GM12878 (cell line): ENCODE results near the gene SMIM13. TPM values are rescaled to one million over a fixed set of nuclear protein-coding genes. Genes with fewer than 3 reads are reported as not detected.

Experiments
- ATAC-seq: fragments of 200-7000 bp; cut with Tn5 transposase; 3 replicates; pipeline ENCODE4 v1.9.1; 2020; ENCODE audit warnings: mild to moderate bottlenecking, moderate library complexity
- BruUV-seq: library from RNA; stranded (reverse); fragments of 400-500 nt; replicated peaks from 2 replicates; lab custom pipeline; 2021; lab: Mats Ljungman, UMichigan
- CTCF ChIA-PET: fragments of 300-600 bp; sonication (Branson Sonifier 250); formaldehyde crosslinking; extraction: SDS; loops from one replicate; lab custom pipeline; 2021; ENCODE audit warnings: inconsistent platforms; lab: Yijun Ruan, JAX
- POLR2A ChIA-PET: fragments of 350-600 bp; formaldehyde crosslinking; extraction: SDS; loops from one replicate; lab custom pipeline; 2021; ENCODE audit warnings: inconsistent platforms; lab: Charles Lee
- RAD21 ChIA-PET: fragments of 300-600 bp; sonication (Branson Sonifier 250); formaldehyde crosslinking; loops from one replicate; lab custom pipeline; 2023; ENCODE audit warnings: antibody characterized with exemption; ENCODE audit not compliant: unreplicated experiment; lab: Charles Lee
- SMC1A ChIA-PET: fragments of 300-600 bp; sonication (Branson Sonifier 250); formaldehyde crosslinking; loops from one replicate; lab custom pipeline; 2023; ENCODE audit not compliant: unreplicated experiment, uncharacterized antibody; lab: Charles Lee
- DNase-seq: peaks from one replicate; pipeline ENCODE4 v3.0.0-alpha.2; 2011; ENCODE audit warnings: low read depth, low spot score
- FAIRE-seq: peaks from 3 replicates; lab custom pipeline; 2011; peaks lifted over from hg19 to GRCh38; lab: Jason Lieb, UNC
- H2AFZ ChIP-seq: 2 replicates; pipeline ENCODE4 v1.6.0; 2011; ENCODE audit warnings: low read depth, low read length, control low read depth; ENCODE audit not compliant: control insufficient read depth
- H3K27ac ChIP-seq: 2 replicates; pipeline ENCODE4 v1.5.1; 2011; ENCODE audit warnings: control low read depth; ENCODE audit not compliant: control insufficient read depth, insufficient read depth
- H3K27me3 ChIP-seq, 2 experiments: replicated peaks in 1 of 2; 2 replicates each; pipeline versions ENCODE4 v1.6.0 to v1.6.1; 2011; ENCODE audit warnings: low read length in 1 of 2; ENCODE audit not compliant: control insufficient read depth in 2 of 2, insufficient read depth in 2 of 2
- H3K36me3 ChIP-seq, 2 experiments: 2 replicates each; pipeline ENCODE4 v1.5.1; 2011; ENCODE audit warnings: low read length in 1 of 2; ENCODE audit not compliant: control insufficient read depth in 2 of 2, insufficient read depth in 2 of 2
- H3K4me1 ChIP-seq: 2 replicates; pipeline ENCODE4 v1.6.1; 2011; ENCODE audit warnings: mild to moderate bottlenecking, low read length, moderate library complexity, mixed read lengths; ENCODE audit not compliant: control insufficient read depth, insufficient read depth
- H3K4me2 ChIP-seq: 2 replicates; pipeline ENCODE4 v1.6.0; 2011; ENCODE audit warnings: control low read depth; ENCODE audit not compliant: control insufficient read depth, insufficient read depth
- H3K4me3 ChIP-seq: fragments of 200-600 bp; sonication (generic); 2 replicates; pipeline ENCODE4 v1.5.1; 2016
- H3K79me2 ChIP-seq: 2 replicates; pipeline ENCODE4 v1.6.0; 2011; ENCODE audit warnings: low read length; ENCODE audit not compliant: control insufficient read depth, insufficient read depth
- H3K9ac ChIP-seq: 2 replicates; pipeline ENCODE4 v1.8.0; 2011; ENCODE audit warnings: low read length, control low read depth, mixed read lengths; ENCODE audit not compliant: control insufficient read depth, insufficient read depth
- H3K9me3 ChIP-seq: replicated peaks from 3 replicates; pipeline ENCODE4 v1.5.1; 2011; ENCODE audit warnings: mild to moderate bottlenecking, low read length; ENCODE audit not compliant: control insufficient read depth, insufficient read depth
- H4K20me1 ChIP-seq: 2 replicates; pipeline ENCODE4 v1.6.0; 2011; ENCODE audit not compliant: control insufficient read depth, insufficient read depth
- CBFB ChIP-seq: IDR thresholded peaks from 2 replicates; pipeline ENCODE4 v1.6.1; 2016; ENCODE audit warnings: antibody characterized with exemption, low read depth
- CREB1 ChIP-seq: IDR thresholded peaks from 2 replicates; pipeline ENCODE4 v1.6.1; 2012; ENCODE audit warnings: low read depth, mild to moderate bottlenecking, inconsistent platforms
- DPF2 ChIP-seq: fragments of 450-650 bp; IDR thresholded peaks from 2 replicates; pipeline ENCODE4 v1.6.1; 2017; ENCODE audit warnings: mild to moderate bottlenecking
- E4F1 ChIP-seq: fragments of 450-650 bp; IDR thresholded peaks from 2 replicates; pipeline ENCODE4 v1.6.1; 2018; ENCODE audit warnings: borderline replicate concordance, mild to moderate bottlenecking; ENCODE audit not compliant: partially characterized antibody
- IKZF2 ChIP-seq, 2 experiments: fragments of 450-650 bp; IDR thresholded peaks; 2 replicates each; pipeline ENCODE4 v1.6.1; 2017; ENCODE audit warnings: mild to moderate bottlenecking in 2 of 2, moderate library complexity in 2 of 2
- JUNB ChIP-seq: IDR thresholded peaks from 2 replicates; pipeline ENCODE4 v1.6.1; 2016; ENCODE audit warnings: antibody characterized with exemption, mild to moderate bottlenecking
- JUND ChIP-seq: IDR thresholded peaks from 2 replicates; pipeline ENCODE4 v1.6.1; 2012; ENCODE audit warnings: low read depth, mild to moderate bottlenecking, low read length, improper control_type of control experiment, moderate library complexity
- KLF5 ChIP-seq: fragments of 450-650 bp; IDR thresholded peaks from 2 replicates; pipeline ENCODE4 v1.6.1; 2014; ENCODE audit warnings: mild to moderate bottlenecking; ENCODE audit not compliant: partially characterized antibody
- POLR2A ChIP-seq: IDR thresholded peaks from 2 replicates; pipeline ENCODE4 v1.6.1; 2011; ENCODE audit warnings: low read depth, mild to moderate bottlenecking, low read length
- RUNX3 ChIP-seq: IDR thresholded peaks from 2 replicates; pipeline ENCODE4 v1.6.1; 2012; ENCODE audit warnings: low read length, inconsistent platforms
- STAT3 ChIP-seq: IDR thresholded peaks from 2 replicates; pipeline ENCODE4 v1.6.1; 2011; ENCODE audit warnings: low read depth, low read length, improper control_type of control experiment
- YY1 ChIP-seq: IDR thresholded peaks from 2 replicates; pipeline ENCODE4 v1.6.1; 2011; ENCODE audit warnings: low read depth, mild to moderate bottlenecking, low read length
- ZNF384 ChIP-seq: IDR thresholded peaks from 2 replicates; pipeline ENCODE4 v1.6.1; 2012; ENCODE audit warnings: low read depth, mild to moderate bottlenecking, low read length, improper control_type of control experiment, borderline replicate concordance
- ZSCAN29 ChIP-seq: fragments of 450-650 bp; IDR thresholded peaks from 2 replicates; pipeline ENCODE4 v1.6.1; 2017; ENCODE audit warnings: mild to moderate bottlenecking, moderate library complexity
- WGBS: methylation state at CpG from one replicate; pipeline ENCODE4 v1.1.6; 2016; ENCODE audit warnings: low lambda C conversion rate; ENCODE audit not compliant: insufficient replicate concordance, insufficient coverage; ENCODE audit errors: missing lambda C conversion rate; 5-methylcytosine and 5-hydroxymethylcytosine counted together
- in situ Hi-C: fragments of 300-500 bp; cut with MboI; formaldehyde crosslinking; loops from 9 replicates; pipeline ENCODE4 v1.14.3; 2018; ENCODE audit warnings: mixed read lengths
- intact Hi-C: fragments of 100-400 bp; cut with micrococcal nuclease; formaldehyde crosslinking; loops from one replicate; pipeline ENCODE4 v1.14.2; 2022; ENCODE audit not compliant: unreplicated experiment
- polyA plus RNA-seq, 11 experiments: library from polyadenylated mRNA; depleted of rRNA in 4 of 11; unstranded in 6 of 11; stranded (reverse) in 5 of 11; fragments of >200 nt; fragmentation: Nextera tagmentation in 4 of 11; fragmentation: Illumina TruSeq in 1 of 11; extraction: Ambion mirVana in 4 of 11; extraction: Trizol in 1 of 11; gene quantifications; 1 replicate in 1 of 11; 2 replicates in 10 of 11; pipeline versions ENCODE4 v1.2.1 to v1.2.3, GENCODE V29; 2011 to 2016; ENCODE audit warnings: inconsistent platforms in 2 of 11, missing spikeins in 2 of 11, low read depth in 1 of 11
- total RNA-seq, 4 experiments: library from RNA; depleted of rRNA in 3 of 4; stranded (reverse); fragments of >200 nt in 3 of 4; fragmentation: Illumina TruSeq in 1 of 4; extraction: Trizol in 1 of 4; gene quantifications; 2 replicates each; pipeline versions ENCODE4 v1.2.1 to v1.2.3, GENCODE V29; 2013 to 2021
- TF ChIP-seq, protein P1 (sequence below): IDR thresholded peaks from 2 replicates; pipeline ENCODE4 v1.6.1; 2011; ENCODE audit warnings: mild to moderate bottlenecking, low read depth, low read length, moderate library complexity; ENCODE audit not compliant: insufficient replicate concordance

The SMIM13 gene
- total and polyA plus RNA-seq, 10 of the 15 experiments (the other 5 are each of a cell fraction or from before 2014, with no cell fraction given): 2.0 to 8.5 (median 4.7) TPM

DNA sequence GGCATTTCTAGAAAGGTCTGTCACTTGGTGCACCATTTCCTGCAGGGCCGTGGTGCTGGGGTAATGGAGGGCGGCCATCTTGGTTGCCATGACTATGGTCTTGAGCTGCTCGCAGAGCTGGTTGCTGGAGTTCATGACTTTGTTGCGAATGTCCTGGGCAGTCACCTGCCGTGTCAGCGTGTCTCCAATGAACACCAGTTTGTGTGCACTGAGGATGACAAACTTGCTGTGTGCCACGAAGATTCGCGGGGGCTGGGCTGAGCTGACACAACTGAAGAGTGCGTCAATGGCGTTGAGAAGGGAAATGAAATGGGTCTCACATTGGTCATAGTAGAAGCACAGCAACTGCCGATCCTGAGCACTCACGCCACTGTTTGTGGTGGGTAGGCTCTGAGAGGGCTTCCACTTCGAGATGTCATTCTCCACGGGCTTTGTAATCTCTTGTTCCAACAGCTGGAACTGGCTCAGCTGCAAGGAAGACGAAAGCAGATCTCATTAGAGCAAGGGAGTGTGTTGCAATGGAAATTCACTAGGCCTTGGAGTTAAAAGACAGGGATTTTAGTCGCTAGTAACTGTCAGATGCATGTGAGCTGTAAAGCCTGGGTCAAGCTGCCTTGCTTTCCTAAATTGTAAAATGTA, 91.7 kb downstream of the SMIM13 start:
- no peak overlapping the region for H3K9ac ChIP-seq
- no peak overlapping the region for H3K27ac ChIP-seq
- no peak for DNase-seq
- no peaks in the 10 kb centered on the region for H3K4me1 ChIP-seq
- ChIA-PET RAD21 (no interaction called here), SMC1A (interaction anchor here (0.9 to 1.6 kb wide), 5 partner anchors 9 to 92 kb away, joined by 3 to 4 read pairs (median 4); no protein-coding TSS in a partner anchor), CTCF (interaction anchor here (1.1 to 1.5 kb wide), 2 partner anchors 41 to 136 kb away, joined by 3 read pairs; no protein-coding TSS in a partner anchor), POLR2A (no interaction called here)
- no peaks in the 10 kb centered on the region; the same call in 1 of the 2 replicates for H3K79me2 ChIP-seq
- FAIRE-seq: no peak
- BruUV-seq: no TSS peak
- intact Hi-C loops: no loop called here
- H3K4me2 ChIP-seq: no peak overlapping the region
- H3K9me3 ChIP-seq: no peaks in the 10 kb centered on the region
- no peaks in the 10 kb centered on the region for H4K20me1 ChIP-seq
- in situ Hi-C loops: no loop called here
- WGBS: 96% methylated on average over 16 of the region's 17 CpGs
- no peak for TF ChIP-seq POLR2A
- TF ChIP-seq CREB1: no peak
- TF ChIP-seq JUNB: no peak
- peak; percentile 72 for TF ChIP-seq YY1
- H2AFZ ChIP-seq: no peak overlapping the region
- H3K27me3 ChIP-seq: no peaks in the 10 kb centered on the region
- no peak for ATAC-seq
- no peak overlapping the region for H3K4me3 ChIP-seq
- H3K36me3 ChIP-seq: peaks cover 9 to 40% of the 10 kb centered on the region in 2 experiments

DNA sequence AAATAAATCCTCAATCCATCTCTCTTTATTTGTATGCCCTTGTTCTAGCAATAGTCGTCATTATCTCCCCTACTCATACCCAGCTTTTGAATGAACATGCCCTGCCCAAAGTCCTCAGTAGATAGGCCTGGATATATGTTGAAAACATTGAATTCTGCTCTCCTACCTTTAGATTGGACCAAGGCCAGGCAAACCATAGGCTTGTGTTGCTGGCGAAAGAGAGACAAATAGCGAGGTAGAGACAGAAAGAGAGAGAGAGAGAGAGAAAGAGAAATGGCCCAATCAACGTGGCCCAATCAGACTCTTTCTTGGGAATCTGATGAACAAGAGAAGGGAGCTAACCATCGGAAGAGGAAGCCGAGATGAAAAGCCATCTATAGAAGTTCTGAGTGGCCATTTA, 93.7 kb downstream of the SMIM13 start:
- Histone ChIP-seq H3K79me2 (no peaks in the 10 kb centered on the region; the same call in 1 of the 2 replicates), H3K4me2 (no peak overlapping the region), H3K4me3 (no peak overlapping the region), H4K20me1 (no peaks in the 10 kb centered on the region), H3K36me3 (peaks cover 11 to 48% of the 10 kb centered on the region in 2 experiments), H3K27ac (no peak overlapping the region), H2AFZ (no peak overlapping the region), H3K4me1 (no peaks in the 10 kb centered on the region), H3K9ac (no peak overlapping the region), H3K27me3 (no peaks in the 10 kb centered on the region), H3K9me3 (no peaks in the 10 kb centered on the region)
- SMC1A ChIA-PET: interaction anchor here (0.5 to 1.0 kb wide), 3 partner anchors 15 to 578 kb away, joined by 3 to 4 read pairs (median 3); no protein-coding TSS in a partner anchor
- WGBS: 82% methylated on average over 6 of the region's 6 CpGs
- FAIRE-seq (no peak), DNase-seq (no peak), ATAC-seq (no peak)
- RAD21 ChIA-PET: no interaction called here
- intact Hi-C loops: no loop called here
- CTCF ChIA-PET: interaction anchor here (1.1 to 2.9 kb wide), 4 partner anchors 13 to 308 kb away, joined by 3 to 13 read pairs (median 4); no protein-coding TSS in a partner anchor
- no TSS peak for BruUV-seq
- POLR2A ChIA-PET: no interaction called here
- in situ Hi-C loops: no loop called here
- TF ChIP-seq ZSCAN29 (no peak), IKZF2 (IDR thresholded peaks at IDR 0.05) (no peak), DPF2 (no peak), E4F1 (no peak), ZNF384 (no peak), KLF5 (no peak), JUND (no peak), STAT3 (no peak), RUNX3 (no peak), CBFB (no peak)
- TF ChIP-seq, protein P1, sequence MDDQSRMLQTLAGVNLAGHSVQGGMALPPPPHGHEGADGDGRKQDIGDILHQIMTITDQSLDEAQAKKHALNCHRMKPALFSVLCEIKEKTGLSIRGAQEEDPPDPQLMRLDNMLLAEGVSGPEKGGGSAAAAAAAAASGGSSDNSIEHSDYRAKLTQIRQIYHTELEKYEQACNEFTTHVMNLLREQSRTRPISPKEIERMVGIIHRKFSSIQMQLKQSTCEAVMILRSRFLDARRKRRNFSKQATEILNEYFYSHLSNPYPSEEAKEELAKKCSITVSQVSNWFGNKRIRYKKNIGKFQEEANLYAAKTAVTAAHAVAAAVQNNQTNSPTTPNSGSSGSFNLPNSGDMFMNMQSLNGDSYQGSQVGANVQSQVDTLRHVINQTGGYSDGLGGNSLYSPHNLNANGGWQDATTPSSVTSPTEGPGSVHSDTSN: no peak
